Astrocyte (in vitro differentiated cells and primary cell): Measurements from ENCODE around the gene NUP93. TPM values are rescaled to one million over a fixed set of nuclear protein-coding genes. Genes with fewer than 3 reads are reported as not detected.

Experiments
- DNase-seq: peaks from one replicate; pipeline ENCODE4 v3.0.0-alpha.2; 2010; ENCODE audit warnings: low read depth
- FAIRE-seq: peaks from 2 replicates; lab custom pipeline; 2011; peaks lifted over from hg19 to GRCh38; lab: Jason Lieb, UNC
- H2AFZ ChIP-seq: 2 replicates; pipeline ENCODE4 v1.6.0; 2012; ENCODE audit warnings: low read depth, low read length, inconsistent platforms
- H3K27ac ChIP-seq: 2 replicates; pipeline ENCODE4 v1.5.1; 2011; ENCODE audit warnings: low read depth, low read length, inconsistent platforms
- H3K27me3 ChIP-seq: 2 replicates; pipeline ENCODE4 v1.6.0; 2011; ENCODE audit warnings: low read length, inconsistent platforms; ENCODE audit not compliant: insufficient read depth
- H3K36me3 ChIP-seq: 2 replicates; pipeline ENCODE4 v1.5.1; 2011; ENCODE audit warnings: low read length, inconsistent platforms; ENCODE audit not compliant: insufficient read depth
- H3K4me1 ChIP-seq: 2 replicates; pipeline ENCODE4 v1.5.1; 2011; ENCODE audit warnings: low read length, inconsistent platforms; ENCODE audit not compliant: insufficient read depth
- H3K4me2 ChIP-seq: 2 replicates; pipeline ENCODE4 v1.6.0; 2012; ENCODE audit warnings: low read length, inconsistent platforms
- H3K4me3 ChIP-seq: 2 replicates; pipeline ENCODE4 v1.5.1; 2011; ENCODE audit warnings: low read depth, mild to moderate bottlenecking, low read length, inconsistent platforms; ENCODE audit not compliant: insufficient read depth
- H3K79me2 ChIP-seq: 2 replicates; pipeline ENCODE4 v1.6.0; 2012; ENCODE audit warnings: mild to moderate bottlenecking, low read length, inconsistent platforms; ENCODE audit not compliant: insufficient read depth
- H3K9ac ChIP-seq: 2 replicates; pipeline ENCODE4 v1.6.0; 2012; ENCODE audit warnings: mild to moderate bottlenecking, low read length, inconsistent platforms
- H3K9me3 ChIP-seq: 2 replicates; pipeline ENCODE4 v1.5.1; 2012; ENCODE audit warnings: low read depth, mild to moderate bottlenecking, low read length, inconsistent platforms; ENCODE audit not compliant: insufficient read depth
- H4K20me1 ChIP-seq: 2 replicates; pipeline ENCODE4 v1.6.0; 2012; ENCODE audit warnings: low read length, inconsistent platforms; ENCODE audit not compliant: insufficient read depth
- H3K27ac Mint-ChIP-seq: one replicate; pipeline ENCODE4 v1.8.0; 2021; ENCODE audit warnings: mild to moderate bottlenecking, mixed read lengths; ENCODE audit not compliant: unreplicated experiment
- H3K27me3 Mint-ChIP-seq: one replicate; pipeline ENCODE4 v1.8.0; 2021; ENCODE audit warnings: low read depth, mixed read lengths; ENCODE audit not compliant: unreplicated experiment
- H3K36me3 Mint-ChIP-seq: one replicate; pipeline ENCODE4 v1.8.0; 2021; ENCODE audit warnings: low read depth, mixed read lengths; ENCODE audit not compliant: unreplicated experiment
- H3K4me1 Mint-ChIP-seq: one replicate; pipeline ENCODE4 v1.8.0; 2021; ENCODE audit warnings: low read depth, mixed read lengths; ENCODE audit not compliant: unreplicated experiment
- H3K4me3 Mint-ChIP-seq: one replicate; pipeline ENCODE4 v1.8.0; 2021; ENCODE audit warnings: mild to moderate bottlenecking, moderate library complexity, mixed read lengths; ENCODE audit not compliant: unreplicated experiment
- H3K9me3 Mint-ChIP-seq: one replicate; pipeline ENCODE4 v1.8.0; 2021; ENCODE audit warnings: mild to moderate bottlenecking, mixed read lengths; ENCODE audit not compliant: unreplicated experiment
- EZH2 ChIP-seq: IDR thresholded peaks from 2 replicates; pipeline ENCODE4 v1.6.1; 2012; ENCODE audit warnings: mild to moderate bottlenecking, low read length, inconsistent platforms; ENCODE audit not compliant: insufficient read depth
- total RNA-seq: library from RNA; stranded (reverse); gene quantifications from 2 replicates; pipeline ENCODE4 v1.2.1, GENCODE V29; 2021
- TF ChIP-seq, protein P1 (sequence below): IDR thresholded peaks from 2 replicates; pipeline ENCODE4 v1.5.1; 2011; ENCODE audit warnings: low read depth, mild to moderate bottlenecking, inconsistent platforms, low read length, moderate library complexity; ENCODE audit not compliant: insufficient read depth

Gene NUP93
- total RNA-seq, 1 donor from 2014 or later = 89.3 TPM

DNA sequence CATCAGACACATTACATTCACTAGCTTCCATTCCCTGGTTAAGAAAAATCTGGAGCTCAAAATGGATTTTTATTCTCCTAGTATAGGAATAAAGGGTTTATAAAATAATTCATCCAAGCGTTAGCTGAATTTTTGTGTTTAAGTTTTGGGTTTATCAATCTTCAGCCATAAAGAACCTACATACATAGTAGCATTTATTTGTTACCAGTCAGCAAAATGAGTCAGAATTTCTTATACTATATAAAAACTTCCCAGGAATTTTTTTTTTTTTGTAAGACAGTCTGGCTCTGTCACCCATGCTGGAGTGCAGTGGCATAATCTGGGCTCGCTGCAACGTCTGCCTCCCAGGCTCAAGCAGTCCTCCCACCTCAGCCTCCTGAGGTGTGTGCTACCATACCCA is 94.9 kb downstream of the NUP93 start:
- no peaks in the 10 kb centered on the region for H3K27me3 ChIP-seq
- no peak for DNase-seq
- TF ChIP-seq, protein P1, sequence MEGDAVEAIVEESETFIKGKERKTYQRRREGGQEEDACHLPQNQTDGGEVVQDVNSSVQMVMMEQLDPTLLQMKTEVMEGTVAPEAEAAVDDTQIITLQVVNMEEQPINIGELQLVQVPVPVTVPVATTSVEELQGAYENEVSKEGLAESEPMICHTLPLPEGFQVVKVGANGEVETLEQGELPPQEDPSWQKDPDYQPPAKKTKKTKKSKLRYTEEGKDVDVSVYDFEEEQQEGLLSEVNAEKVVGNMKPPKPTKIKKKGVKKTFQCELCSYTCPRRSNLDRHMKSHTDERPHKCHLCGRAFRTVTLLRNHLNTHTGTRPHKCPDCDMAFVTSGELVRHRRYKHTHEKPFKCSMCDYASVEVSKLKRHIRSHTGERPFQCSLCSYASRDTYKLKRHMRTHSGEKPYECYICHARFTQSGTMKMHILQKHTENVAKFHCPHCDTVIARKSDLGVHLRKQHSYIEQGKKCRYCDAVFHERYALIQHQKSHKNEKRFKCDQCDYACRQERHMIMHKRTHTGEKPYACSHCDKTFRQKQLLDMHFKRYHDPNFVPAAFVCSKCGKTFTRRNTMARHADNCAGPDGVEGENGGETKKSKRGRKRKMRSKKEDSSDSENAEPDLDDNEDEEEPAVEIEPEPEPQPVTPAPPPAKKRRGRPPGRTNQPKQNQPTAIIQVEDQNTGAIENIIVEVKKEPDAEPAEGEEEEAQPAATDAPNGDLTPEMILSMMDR = no peak
- TF ChIP-seq EZH2 = no peak
- Mint-ChIP-seq H3K27me3 (no peaks in the 10 kb centered on the region), H3K4me3 (no peak overlapping the region), H3K4me1 (peaks cover 2% of the 10 kb centered on the region), H3K36me3 (peaks cover 12% of the 10 kb centered on the region), H3K9me3 (no peaks in the 10 kb centered on the region), H3K27ac (no peak overlapping the region)
- peaks cover 21% of the 10 kb centered on the region for H3K36me3 ChIP-seq
- no peak overlapping the region for H3K27ac ChIP-seq
- H3K4me2 ChIP-seq = no peak overlapping the region
- no peak overlapping the region for H2AFZ ChIP-seq
- no peak overlapping the region for H3K9ac ChIP-seq
- no peaks in the 10 kb centered on the region for H3K9me3 ChIP-seq
- H3K4me1 ChIP-seq = no peaks in the 10 kb centered on the region
- no peak for FAIRE-seq
- no peaks in the 10 kb centered on the region for H4K20me1 ChIP-seq
- H3K4me3 ChIP-seq = no peak overlapping the region
- H3K79me2 ChIP-seq = no peaks in the 10 kb centered on the region

DNA sequence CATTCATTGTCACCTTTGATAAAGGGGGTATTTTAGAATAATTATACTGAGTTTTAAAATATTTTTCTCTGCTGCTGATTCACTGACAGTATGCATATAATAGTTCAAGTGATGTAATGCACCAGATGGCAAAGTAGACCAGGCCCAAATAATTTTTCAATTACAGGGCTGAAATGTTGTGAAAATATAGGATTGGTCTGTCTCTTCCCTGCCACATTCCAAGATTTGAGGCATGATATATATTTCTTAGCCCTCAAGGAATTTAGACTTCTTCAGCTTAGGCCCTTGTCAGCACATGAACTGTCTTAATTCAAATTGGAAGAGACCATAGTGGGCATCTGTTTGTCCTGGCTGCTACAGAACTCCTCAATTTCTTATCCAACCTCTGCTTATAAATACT is 95.9 kb downstream of the NUP93 start:
- peaks cover 12% of the 10 kb centered on the region for H3K36me3 Mint-ChIP-seq
- TF ChIP-seq, protein P1 = no peak
- no peak for TF ChIP-seq EZH2

DNA sequence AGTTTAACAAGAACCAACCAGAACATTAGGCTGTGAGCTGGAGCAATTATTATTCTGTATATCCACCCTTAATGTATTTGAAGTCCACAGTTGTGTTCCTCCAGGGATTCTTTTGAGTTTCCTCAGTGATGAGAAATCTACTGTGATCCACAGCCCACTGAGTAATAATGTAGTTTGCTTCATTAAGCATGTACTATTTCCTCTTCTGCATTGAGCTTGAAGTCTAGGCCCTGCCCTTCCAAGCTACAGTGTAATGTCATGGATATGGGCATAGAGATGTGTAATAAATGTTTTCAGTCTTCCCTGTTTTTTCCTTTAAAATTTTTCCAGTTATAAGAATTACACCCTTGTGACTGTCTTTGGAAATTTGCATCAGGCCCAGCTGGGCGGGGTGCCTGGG is 98.7 kb downstream of the NUP93 start:
- Histone ChIP-seq H4K20me1 (no peaks in the 10 kb centered on the region), H3K27me3 (no peaks in the 10 kb centered on the region), H3K4me3 (no peak overlapping the region), H3K9ac (no peak overlapping the region), H3K79me2 (no peaks in the 10 kb centered on the region), H3K4me1 (peaks cover 6% of the 10 kb centered on the region), H3K27ac (no peak overlapping the region), H3K36me3 (peaks cover 21% of the 10 kb centered on the region), H2AFZ (no peak overlapping the region), H3K4me2 (no peak overlapping the region), H3K9me3 (no peaks in the 10 kb centered on the region)
- H3K4me3 Mint-ChIP-seq = no peak overlapping the region
- no peaks in the 10 kb centered on the region for H3K9me3 Mint-ChIP-seq
- FAIRE-seq (no peak), DNase-seq (no peak)
- no peak overlapping the region for H3K27ac Mint-ChIP-seq
- peaks cover 33% of the 10 kb centered on the region for H3K4me1 Mint-ChIP-seq
- no peak for TF ChIP-seq EZH2
- TF ChIP-seq, protein P1 = no peak
- H3K36me3 Mint-ChIP-seq = peaks cover 19% of the 10 kb centered on the region
- H3K27me3 Mint-ChIP-seq = no peaks in the 10 kb centered on the region

More for the DNA sequence above, 95.9 kb downstream of the NUP93 start:
- FAIRE-seq = no peak
- Histone ChIP-seq H3K4me2 (no peak overlapping the region), H3K27ac (no peak overlapping the region), H4K20me1 (no peaks in the 10 kb centered on the region), H3K27me3 (no peaks in the 10 kb centered on the region), H3K9ac (no peak overlapping the region), H3K4me3 (no peak overlapping the region), H2AFZ (no peak overlapping the region), H3K9me3 (no peaks in the 10 kb centered on the region), H3K4me1 (peaks cover 6% of the 10 kb centered on the region), H3K79me2 (no peaks in the 10 kb centered on the region), H3K36me3 (peaks cover 22% of the 10 kb centered on the region)
- no peak overlapping the region for H3K27ac Mint-ChIP-seq
- H3K4me3 Mint-ChIP-seq = no peak overlapping the region
- no peaks in the 10 kb centered on the region for H3K27me3 Mint-ChIP-seq
- H3K4me1 Mint-ChIP-seq = peaks cover 11% of the 10 kb centered on the region
- DNase-seq = no peak
- H3K9me3 Mint-ChIP-seq = no peaks in the 10 kb centered on the region
